Measurements from ENCODE around the gene CDH13.

DNA sequence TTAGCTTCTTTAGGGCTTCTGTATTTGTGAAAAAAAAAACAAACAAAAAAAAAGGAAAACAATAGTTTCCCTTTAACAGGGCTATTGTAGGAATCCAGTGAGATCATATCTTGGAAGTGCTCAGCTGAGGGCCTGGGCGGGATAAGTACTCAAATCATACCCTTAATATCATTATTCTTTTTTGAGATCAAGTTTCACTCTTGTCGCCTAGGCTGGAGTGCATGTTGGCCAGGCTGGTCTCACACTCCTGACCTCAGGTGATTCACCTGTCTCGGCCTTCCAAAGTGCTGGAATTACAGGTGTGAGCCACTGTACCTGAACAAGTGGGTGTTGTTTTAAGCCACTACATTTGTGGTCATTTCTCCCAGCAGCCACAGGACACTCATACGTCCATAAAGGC is 87.0 kb downstream of the CDH13 start:
- TF ChIP-seq, protein P1, sequence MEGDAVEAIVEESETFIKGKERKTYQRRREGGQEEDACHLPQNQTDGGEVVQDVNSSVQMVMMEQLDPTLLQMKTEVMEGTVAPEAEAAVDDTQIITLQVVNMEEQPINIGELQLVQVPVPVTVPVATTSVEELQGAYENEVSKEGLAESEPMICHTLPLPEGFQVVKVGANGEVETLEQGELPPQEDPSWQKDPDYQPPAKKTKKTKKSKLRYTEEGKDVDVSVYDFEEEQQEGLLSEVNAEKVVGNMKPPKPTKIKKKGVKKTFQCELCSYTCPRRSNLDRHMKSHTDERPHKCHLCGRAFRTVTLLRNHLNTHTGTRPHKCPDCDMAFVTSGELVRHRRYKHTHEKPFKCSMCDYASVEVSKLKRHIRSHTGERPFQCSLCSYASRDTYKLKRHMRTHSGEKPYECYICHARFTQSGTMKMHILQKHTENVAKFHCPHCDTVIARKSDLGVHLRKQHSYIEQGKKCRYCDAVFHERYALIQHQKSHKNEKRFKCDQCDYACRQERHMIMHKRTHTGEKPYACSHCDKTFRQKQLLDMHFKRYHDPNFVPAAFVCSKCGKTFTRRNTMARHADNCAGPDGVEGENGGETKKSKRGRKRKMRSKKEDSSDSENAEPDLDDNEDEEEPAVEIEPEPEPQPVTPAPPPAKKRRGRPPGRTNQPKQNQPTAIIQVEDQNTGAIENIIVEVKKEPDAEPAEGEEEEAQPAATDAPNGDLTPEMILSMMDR (IDR thresholded peaks at IDR 0.05; ENCODE audit: extremely low read depth in 1 of 2, insufficient read depth in 1 of 2, low read depth in 1 of 2, low read length in 2 of 2) = no peak
- TF ChIP-seq JUN (IDR thresholded peaks at IDR 0.05; ENCODE audit: borderline replicate concordance, insufficient read depth, insufficient read length, low read depth) = no peak

Data from endothelial cell of umbilical vein (primary cell).